ENCODE results near the gene ADCY2.

Gene ADCY2

GRCh38 chr5:7755958-7756357, 360.0 kb downstream of the ADCY2 start:
- H3K4me3 ChIP-seq (ENCODE audit: low read depth, low read length): no peak overlapping the region
- TF ChIP-seq, protein P1, sequence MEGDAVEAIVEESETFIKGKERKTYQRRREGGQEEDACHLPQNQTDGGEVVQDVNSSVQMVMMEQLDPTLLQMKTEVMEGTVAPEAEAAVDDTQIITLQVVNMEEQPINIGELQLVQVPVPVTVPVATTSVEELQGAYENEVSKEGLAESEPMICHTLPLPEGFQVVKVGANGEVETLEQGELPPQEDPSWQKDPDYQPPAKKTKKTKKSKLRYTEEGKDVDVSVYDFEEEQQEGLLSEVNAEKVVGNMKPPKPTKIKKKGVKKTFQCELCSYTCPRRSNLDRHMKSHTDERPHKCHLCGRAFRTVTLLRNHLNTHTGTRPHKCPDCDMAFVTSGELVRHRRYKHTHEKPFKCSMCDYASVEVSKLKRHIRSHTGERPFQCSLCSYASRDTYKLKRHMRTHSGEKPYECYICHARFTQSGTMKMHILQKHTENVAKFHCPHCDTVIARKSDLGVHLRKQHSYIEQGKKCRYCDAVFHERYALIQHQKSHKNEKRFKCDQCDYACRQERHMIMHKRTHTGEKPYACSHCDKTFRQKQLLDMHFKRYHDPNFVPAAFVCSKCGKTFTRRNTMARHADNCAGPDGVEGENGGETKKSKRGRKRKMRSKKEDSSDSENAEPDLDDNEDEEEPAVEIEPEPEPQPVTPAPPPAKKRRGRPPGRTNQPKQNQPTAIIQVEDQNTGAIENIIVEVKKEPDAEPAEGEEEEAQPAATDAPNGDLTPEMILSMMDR (IDR thresholded peaks at IDR 0.05; ENCODE audit: borderline replicate concordance, insufficient read depth, low read depth, low read length): no peak

GRCh38 chr5:7756453-7756852, 360.5 kb downstream of the ADCY2 start:
- no peak overlapping the region for H3K4me3 ChIP-seq (ENCODE audit: low read depth, low read length)
- TF ChIP-seq, protein P1 (IDR thresholded peaks at IDR 0.05; ENCODE audit: borderline replicate concordance, insufficient read depth, low read depth, low read length): no peak

DNA sequence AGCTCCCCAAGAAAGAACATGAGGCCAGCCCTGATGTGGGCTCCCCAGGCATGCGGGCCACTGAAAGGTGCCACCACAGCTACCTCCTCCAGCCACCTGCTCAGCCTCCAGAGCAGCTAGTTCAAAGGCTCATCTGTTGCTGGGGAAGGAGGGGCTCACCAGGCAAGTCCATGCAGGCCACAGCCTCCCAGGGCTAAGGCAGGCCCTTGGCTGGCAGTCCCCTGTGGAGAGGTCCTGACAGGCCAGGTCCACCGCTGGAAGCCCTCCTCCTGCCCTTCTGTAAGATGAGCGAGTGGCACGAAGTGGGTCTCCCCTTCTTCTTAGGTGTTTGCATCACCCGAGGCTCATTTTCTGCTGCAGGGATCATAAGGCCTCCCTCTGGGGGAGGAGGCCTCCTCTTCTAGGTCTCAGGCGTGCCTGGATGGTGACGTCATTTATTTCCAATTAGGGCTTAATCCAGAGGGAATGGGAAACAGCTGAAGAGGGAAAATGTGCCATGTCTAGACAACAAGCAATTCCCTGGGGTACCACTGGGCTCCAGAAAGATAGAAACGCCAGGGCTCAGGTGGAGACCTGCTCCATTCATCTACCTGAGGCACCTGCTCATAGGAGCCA, 363.4 kb downstream of the ADCY2 start:
- TF ChIP-seq, protein P1 (IDR thresholded peaks at IDR 0.05; ENCODE audit: borderline replicate concordance, insufficient read depth, low read depth, low read length): no peak
- H3K4me3 ChIP-seq (ENCODE audit: low read depth, low read length): no peak overlapping the region

GRCh38 chr5:7759951-7760580, 364.1 kb downstream of the ADCY2 start:
- no peak overlapping the region for H3K4me3 ChIP-seq (ENCODE audit: low read depth, low read length)
- TF ChIP-seq, protein P1 (IDR thresholded peaks at IDR 0.05; ENCODE audit: borderline replicate concordance, insufficient read depth, low read depth, low read length): no peak

DNA sequence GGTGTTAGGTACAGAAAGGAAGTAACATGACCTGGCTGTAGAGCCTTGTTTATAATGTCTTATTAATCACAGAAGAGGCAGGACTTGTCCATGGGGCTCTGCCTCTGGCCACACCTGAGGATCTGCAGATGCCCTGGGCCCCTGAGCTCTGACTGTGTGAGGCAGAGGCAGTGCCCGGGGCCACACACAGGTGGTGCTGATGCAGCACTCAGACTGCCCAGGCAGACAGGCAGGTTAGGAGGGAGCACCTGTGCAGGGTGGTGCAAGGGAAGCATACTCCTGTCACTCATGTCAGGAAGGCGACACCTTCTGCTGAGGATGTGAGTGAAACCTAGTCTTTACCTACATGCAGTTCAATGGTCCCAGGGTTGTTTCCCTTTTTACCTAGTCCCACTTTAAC, 366.3 kb downstream of the ADCY2 start:
- TF ChIP-seq, protein P1 (IDR thresholded peaks at IDR 0.05; ENCODE audit: borderline replicate concordance, insufficient read depth, low read depth, low read length): peak; percentile 18; the same call in 1 of the 2 replicates
- H3K4me3 ChIP-seq (ENCODE audit: low read depth, low read length): no peak overlapping the region

DNA sequence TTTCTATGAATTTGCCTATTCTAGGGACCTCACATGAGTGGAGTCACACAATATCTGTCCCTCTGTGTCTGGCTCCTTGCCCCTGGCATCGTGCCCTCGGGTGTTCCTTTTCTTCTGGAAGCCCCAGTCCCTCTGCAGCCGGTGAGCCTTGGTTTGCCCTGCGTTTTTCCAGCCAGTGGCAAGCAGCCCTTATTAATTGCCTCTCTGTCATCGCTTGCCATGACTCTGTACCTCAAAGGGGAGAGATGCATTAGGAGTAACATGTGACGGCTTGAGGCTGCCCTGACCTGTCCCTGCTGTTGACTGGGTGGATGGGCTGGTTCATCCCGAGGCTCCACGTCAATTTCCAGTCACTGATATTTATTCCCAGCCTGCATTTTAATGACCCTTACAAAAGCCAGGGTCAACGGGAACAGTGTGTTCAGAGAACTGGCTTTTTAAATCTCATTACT, 367.7 kb downstream of the ADCY2 start:
- TF ChIP-seq, protein P1 (IDR thresholded peaks at IDR 0.05; ENCODE audit: borderline replicate concordance, insufficient read depth, low read depth, low read length): no peak
- no peak overlapping the region for H3K4me3 ChIP-seq (ENCODE audit: low read depth, low read length)

GRCh38 chr5:7764452-7764851, 368.5 kb downstream of the ADCY2 start:
- TF ChIP-seq, protein P1 (IDR thresholded peaks at IDR 0.05; ENCODE audit: borderline replicate concordance, insufficient read depth, low read depth, low read length): no peak
- no peak overlapping the region for H3K4me3 ChIP-seq (ENCODE audit: low read depth, low read length)
